NCI-H187 (cell line): Measurements from ENCODE around the gene NDUFAF8.

ENCODE experiments used
- DNase-seq, 2 experiments: peaks; one replicate each; lab custom pipeline; 2025; lab: John Stamatoyannopoulos, UW

Gene NDUFAF8

DNA sequence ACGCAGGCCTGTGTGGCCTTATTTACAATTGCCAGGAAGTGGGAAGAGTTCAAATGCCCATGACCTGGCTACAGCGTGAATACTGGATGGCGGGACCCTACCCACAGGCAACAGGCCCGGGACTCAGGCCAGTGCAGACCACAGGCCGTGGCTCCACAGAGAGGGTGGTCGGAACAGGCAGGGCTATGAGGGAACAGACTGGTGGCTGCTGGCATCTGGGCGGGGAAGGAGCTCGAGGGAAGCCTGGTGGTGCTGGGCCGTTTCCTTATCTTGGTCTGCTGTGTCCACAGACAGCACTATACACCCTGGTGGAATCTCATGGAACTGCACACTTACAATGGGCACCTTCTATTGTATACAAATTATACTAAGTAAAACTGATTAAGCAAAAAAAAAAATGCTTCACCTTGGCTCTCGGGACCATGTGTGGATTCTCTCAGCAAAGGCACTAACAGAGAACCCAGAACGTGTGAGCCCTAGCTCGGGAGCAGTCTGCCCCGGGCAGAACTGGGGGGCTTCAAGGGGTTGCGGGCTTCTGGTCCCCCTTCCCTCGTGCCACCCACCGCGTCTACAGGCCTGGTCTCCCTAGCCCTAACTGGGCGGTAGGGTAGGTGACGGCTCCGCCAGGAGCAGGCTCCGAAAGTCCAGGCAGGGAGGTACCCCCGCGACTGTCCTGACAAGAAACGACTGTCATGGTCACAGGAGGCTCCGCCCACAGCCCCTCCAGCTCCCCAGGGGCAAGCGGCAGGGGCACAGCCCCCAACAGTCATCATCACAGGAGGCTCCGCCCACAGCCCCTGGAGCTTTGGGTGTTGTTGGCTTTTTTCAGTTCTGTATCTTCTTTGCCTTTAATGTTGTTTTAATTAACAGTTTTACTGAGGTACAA, 38.2 kb upstream of the NDUFAF8 start:
- DNase-seq = no peak

DNA sequence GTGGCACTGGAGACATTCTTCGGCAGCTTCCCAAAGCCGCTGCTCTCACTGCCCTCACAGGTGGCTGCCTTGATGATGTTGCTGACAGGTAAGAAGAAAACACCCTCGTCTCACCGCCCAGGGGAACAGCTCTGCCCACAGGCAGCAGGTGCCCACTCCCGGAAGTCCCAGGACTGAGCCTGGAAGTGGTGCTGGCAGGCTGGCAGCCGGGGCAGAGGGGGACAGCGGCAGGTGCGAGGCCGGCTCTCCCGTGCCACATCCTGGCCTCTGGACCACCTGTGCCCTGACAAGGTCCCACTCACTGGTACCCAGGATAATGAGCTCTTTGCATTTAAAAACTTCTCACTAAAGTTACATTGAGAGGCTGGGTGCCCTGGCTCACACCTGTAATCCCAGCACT, 36.8 kb upstream of the NDUFAF8 start:
- no peak for DNase-seq

DNA sequence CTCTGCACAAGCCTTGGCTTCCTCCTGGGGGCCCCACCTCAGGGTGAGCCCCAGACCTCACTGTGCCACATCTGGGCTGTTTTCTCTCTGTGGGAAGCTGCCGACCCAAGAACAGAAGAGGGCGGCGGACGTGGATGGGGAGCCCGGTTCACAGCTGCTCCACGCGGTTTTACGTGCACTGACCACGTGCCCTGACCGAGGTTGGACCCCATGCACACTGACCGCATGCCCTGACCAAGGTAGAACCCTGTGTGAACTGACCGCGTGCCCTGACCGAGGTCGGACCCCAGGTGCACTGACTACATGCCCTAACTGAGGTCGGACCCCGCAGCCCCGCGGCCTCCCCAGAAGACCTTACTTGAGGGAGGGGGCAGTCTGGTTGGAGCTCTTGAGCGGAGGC, 36.0 kb upstream of the NDUFAF8 start:
- no peak for DNase-seq

DNA sequence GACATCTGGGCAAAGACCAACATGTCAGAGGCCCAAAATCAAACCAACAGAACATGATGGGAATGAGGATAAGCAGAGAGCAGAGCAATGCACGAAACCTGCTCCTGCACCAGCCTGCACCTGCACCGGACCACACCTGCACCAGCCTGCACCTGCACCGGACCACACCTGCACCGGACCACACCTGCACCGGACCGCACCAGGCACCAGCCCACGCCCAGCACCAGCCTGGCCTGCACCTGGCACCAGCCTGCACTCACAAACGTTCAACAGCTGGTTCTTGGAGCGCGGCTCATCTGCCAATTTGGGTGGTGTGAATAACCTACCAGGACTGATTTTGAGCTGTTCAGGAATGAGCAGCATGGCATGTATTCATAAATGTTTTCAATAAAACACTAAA, 34.5 kb upstream of the NDUFAF8 start:
- DNase-seq = no peak

DNA sequence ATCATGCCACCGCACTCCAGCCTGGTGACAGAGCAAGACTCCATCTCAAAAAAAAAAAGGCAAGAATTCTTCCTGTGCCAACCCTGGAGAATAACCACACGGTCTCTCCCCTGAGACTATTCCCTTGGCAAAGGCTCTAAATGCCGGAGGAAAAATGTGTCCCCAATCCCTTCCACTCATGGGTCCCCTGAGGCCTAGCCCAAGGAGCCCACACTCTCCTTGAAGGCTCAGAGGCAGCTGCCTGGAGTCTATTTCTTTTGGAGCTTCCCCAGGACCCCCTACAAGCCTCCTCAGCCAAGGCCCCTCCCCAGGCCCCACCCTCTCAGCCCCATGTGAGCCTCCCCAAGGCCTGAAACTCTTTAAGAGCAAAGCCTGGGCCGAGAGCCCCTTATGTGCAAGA, 33.0 kb upstream of the NDUFAF8 start:
- DNase-seq = no peak

DNA sequence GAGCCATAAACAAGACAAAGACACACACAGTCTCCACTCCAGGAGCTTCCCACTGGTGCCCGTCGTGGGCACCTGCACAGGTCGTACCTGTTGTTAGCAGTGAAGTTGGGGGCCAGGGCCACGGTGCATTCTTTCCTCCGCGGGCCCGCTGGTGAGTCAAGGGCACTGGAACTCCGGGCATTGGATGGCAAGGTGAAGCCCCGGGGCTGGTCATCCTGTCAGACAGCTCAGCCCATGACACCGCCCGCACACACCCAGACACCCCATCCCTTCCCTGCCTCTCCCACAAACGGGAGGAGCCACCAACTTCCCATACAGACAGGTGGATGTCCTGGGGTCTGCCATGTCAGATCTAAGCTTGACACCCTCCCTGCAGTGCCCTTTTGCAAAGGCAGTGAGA, 32.5 kb upstream of the NDUFAF8 start:
- DNase-seq = no peak

DNA sequence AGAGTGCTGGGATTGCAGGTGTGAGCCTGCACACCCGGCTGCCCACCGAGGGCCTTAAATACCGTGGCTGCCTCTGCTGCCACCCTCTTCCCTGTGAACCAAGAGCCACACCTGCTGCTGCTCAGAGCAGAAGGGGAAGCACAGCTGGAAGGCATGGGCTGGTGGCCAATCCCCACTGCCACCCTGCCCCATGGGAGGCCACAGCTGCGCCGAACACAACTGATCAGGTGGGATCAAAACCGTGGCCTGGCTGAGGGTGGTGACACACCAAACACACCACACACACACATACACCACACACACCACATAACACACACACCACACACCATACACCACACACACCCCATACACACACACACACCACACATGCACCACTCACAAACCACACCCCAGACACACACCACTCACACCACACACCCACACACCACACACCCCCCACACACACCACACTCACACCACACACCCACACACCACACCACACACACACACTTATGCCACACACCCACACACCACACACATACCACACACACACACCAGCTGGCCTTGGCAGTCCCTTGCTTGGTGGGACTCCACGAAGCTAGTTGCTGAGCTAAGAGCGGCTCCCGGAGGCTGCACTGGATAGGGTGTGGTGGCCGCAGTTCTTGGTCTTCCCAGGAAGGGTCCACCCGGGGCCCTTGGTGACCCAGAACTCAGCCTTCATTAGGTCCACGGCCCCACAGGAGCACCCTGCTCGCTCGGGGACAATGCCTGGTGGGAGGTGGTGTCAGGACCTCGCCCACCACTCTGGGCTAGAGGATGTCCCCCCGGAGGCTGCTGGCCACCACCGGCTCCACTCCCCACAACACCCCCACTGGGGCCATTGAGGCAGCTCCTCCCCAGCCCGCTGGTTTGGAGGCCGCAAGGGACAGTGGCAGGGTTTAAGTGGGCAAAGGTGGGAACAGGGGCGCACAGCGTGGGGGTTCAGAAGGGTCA, 31.2 kb upstream of the NDUFAF8 start:
- no peak for DNase-seq

DNA sequence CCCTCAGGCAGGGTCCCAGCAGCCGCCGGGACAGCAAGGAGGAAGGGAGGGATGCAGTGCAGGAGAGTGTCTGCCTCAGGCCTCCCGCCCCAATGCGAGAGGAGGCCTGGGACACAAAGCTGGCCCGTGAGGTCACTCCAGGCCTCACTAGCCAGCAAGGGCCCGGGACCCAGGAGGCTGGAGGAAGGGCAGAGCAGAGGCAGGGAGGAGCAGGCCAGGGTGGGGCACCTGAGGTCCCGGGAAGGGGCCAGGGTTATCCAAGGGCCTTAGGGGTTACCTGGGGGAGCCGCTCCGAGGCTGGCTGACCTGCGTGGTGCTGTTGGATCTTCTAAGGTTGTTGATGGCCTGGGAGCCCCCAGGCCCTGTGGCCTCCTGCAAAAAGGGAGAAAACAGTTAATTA, 30.5 kb upstream of the NDUFAF8 start:
- no peak for DNase-seq

DNA sequence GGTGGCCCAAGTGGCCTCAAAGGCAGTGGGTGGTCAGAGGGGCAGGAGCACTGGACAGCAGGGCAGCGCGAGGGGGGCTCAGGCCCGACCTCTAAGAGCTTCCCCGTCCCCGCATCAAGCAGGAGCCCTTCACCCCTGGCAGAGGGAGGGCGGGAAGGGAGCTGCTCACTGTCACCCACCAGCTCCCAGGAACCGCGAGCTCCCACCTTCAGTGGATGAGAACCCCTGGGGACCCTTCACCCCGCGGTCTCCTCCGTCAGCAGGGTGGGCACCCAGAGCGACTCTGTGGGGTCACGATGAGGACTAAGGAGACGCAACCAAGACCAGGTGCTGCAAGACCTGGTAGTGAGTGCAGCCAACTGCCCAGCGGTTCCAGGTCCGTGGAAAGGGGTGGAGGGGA, 30.0 kb upstream of the NDUFAF8 start:
- DNase-seq = no peak

DNA sequence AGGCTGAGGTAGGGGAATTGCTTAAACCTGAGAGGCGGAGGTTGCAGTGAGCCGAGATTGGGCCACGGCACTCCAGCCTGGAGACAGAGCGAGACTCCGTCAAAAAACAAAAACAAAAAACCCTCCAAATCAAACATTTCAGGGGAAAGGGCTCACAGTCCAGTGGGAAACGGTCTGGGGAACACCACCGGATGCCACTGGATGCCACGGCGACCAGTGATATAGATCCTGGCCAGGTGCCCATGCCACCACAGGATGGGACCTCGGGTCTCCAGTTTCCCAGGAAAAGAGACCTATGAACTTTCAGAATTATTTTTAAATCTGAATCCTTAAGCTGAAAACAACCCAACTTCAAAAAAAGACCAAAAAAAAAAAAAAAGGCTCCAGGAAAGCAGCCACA, 28.7 kb upstream of the NDUFAF8 start:
- DNase-seq = no peak

DNA sequence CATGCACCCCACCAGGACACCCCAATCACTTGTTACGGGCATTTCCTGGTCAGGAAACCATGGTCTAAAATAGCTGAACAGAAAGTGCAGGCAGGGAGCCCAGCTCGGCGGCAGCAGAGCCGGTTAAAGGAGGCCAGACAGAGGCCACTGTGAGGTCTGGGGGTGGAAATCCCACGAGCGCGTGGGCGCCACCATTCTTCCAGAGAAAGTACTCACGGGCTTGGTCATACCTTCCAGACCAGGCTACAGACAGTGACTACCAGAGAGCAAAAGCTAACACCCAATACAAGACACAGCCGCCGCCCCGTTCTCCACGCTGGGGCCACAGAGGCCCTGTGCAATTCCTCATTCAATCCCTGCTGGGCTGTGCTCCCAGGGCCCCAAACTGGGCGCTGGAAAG, 28.2 kb upstream of the NDUFAF8 start:
- DNase-seq = no peak

DNA sequence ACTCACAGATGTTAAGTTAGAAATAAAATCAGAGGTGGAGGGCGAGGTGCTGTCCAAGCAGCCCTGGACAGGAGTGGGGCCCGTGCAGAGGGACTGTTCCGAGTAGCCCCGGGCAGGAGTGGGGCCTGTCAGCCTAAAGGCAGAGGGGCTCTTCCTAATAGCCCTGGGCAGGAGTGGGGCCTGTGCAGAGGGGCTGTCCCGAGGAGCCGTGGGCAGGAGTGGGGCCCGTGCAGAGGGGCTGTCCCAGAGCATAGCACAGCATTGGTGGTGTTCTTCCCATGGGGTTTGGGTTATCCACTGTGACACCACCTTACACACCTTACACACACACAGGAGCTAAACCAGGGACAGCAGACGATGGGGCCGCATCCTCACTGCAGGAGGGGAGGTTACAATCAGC, 26.8 kb upstream of the NDUFAF8 start:
- no peak for DNase-seq

DNA sequence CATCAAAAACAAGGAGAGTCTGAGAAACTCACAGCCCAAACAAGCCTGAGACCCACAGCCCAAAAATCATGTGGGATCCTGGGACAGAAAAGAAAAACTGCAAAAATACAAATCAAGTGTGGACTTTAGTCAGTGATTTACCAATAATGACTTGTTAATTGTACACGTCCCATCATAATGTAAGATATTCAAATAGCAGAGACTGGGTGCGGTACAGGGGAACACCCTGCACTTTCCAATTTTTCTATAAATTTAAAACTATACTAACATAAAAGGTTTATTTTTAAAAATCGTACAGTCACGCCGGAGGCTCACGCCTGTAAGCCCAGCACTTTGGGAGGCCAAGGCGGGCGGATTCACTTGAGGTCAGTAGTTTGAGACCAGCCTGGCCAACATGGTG, 25.1 kb upstream of the NDUFAF8 start:
- DNase-seq = no peak

DNA sequence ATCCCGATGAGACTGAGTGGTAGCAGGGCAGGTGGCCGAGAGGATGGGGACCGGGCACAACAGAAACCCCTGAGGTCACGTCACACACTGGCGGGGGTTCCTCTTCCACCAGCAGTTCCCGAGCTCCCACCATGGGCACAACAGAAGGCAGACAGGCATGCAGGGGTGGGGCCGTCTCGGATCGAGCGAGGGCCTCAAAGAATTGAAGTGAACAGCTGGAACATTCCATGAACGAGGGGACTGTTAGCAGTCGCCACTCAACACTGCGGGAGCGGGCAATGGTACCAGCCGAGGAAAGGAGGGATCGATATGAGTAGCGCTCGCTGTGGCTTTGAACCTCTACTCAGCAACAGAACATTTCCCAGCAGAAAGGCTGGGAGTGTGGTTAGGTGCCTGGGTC, 21.6 kb upstream of the NDUFAF8 start:
- no peak for DNase-seq

DNA sequence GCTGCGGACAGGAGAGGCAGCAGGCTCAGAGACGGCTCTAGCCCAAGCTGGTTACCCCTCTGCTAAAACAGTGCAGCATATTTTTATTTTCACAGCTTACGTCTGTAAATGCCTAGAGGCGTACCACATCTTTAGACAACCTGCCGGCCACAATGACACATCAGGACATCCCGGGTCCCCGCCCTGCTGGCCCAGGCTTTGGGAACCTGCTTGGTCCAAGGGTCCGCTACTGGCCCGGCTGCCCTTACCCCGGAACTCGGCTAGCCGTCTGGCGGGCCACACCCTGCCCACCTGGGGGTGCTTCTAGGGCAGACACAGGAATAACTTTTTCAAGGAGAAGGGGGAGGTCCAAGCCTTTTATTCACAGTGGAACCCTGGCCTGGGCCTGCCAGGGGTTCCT, 20.7 kb upstream of the NDUFAF8 start:
- no peak for DNase-seq

DNA sequence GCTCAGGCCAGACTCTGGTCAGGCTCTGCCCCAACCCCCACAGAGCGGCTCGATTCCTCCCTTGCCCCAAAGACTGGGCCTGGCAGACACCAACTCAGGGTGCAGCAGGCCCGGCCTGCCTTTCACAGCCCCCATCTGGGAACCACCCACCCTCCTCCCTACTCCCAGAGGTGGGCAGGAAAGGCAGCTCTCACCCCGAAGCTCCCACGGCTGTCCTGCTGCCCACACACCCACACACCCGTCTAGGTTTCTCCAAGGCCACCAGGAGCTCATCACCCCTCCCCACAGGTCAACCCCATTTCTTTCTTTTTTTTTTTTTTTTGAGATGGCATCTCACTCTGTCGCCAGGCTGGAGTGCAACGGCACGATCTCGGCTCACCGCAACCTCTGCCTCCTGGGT, 20.1 kb upstream of the NDUFAF8 start:
- no peak for DNase-seq

DNA sequence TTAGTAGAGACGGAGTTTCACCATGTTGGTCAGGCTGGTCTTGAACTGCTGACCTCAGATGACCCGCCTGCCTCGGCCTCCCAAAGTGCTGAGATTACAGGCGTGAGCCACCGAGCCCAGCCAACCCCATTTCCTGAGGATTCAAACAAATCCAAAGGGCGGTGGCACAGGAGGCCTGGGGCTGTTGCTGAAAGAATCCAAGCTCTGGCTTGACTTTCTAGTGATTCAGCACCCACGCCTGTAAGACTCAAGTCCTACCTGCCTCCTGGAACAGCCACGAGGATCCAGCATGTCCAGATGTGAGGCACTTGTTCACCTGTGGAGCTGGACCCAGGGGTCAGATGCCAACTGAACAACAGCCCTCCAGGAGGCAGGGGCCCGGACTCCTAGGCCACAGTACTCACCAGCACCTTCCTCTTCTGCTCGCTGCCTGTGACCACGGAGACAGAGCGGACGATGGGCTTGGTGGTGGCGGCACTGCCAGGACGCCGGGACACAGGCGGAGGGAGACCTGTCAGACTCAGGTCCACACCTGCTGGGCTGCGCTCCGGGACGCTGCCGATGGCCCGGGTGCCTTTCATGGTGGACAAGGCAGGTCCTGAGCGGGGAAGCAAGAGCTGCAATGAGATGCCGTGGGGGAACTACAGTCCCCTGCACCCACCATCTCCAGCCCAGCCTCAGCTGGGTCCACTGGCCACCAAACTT, 19.5 kb upstream of the NDUFAF8 start:
- DNase-seq = no peak

DNA sequence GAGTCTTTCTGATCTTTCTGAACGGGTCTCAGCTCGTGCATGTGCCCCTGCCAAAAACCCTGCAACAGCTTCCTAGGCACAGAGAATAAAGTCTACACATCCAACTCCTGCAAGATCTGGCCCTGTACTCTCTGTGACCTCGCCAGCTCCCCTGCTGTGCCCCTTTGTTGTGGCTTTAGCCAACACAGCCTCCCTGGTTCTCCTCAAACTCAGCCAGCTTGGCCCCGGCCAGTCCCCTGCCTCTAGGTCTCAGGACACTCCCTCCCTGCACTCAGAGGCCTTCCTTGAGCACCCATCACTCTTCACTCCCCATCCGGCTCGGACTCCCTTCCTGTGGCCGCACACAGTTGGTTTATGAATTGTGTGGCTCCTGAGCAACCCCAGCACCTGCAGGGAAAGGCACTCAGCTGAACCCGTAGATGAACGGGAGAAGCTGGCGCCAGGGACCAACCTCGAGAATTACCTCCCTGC, 17.7 kb upstream of the NDUFAF8 start:
- no peak for DNase-seq

DNA sequence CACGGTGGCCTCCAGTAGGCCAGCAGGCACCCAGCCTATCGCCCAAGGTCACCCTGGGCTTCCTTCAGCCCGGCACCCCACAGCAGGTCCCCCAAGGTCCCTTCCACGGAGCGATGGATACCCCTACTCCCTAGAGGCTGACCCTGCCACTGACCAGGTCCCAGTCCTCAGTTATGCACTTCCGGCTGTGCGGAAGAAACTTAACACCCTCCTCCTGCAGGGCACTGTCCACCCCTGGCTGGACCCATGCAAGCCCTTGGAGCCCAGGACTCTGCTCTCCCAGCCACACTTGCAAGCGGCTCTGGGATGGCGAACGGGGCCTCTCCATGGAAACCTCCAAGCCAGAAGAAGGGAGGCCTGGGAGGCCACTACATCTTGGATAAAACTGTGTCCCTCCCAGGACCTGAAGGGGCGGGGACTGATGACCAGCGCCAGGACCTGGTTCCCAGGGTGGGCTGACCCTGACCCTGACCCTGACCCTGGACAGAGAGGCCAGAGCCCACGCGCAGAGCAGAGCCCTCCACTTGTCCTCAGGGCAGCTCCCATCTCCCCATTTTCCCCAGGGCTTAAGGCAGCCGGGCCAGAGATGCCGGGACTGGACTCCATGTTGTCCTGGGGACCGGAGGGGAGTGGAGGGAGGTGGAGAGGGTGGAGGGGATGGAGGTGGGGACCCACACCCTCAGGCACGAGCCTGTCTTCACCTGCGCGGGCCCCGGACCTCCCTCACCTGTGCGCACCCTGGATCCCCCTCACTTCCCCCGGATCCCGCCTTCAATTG, 17.1 kb upstream of the NDUFAF8 start:
- DNase-seq = no peak

DNA sequence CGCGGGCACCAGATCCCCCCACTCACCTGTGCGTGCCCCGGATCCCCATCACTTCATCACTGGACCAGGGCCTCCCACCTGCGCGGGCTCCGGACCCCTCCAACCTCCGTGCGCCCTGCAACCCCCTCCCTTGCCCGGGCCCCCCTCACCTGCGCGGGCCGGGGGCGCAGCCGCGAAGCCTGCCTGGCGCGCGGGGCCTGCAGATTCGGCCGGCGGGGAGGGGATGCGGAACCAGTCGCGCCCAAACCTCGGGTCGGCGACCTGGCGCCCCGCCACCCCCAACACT, 16.6 kb upstream of the NDUFAF8 start:
- DNase-seq = no peak

DNA sequence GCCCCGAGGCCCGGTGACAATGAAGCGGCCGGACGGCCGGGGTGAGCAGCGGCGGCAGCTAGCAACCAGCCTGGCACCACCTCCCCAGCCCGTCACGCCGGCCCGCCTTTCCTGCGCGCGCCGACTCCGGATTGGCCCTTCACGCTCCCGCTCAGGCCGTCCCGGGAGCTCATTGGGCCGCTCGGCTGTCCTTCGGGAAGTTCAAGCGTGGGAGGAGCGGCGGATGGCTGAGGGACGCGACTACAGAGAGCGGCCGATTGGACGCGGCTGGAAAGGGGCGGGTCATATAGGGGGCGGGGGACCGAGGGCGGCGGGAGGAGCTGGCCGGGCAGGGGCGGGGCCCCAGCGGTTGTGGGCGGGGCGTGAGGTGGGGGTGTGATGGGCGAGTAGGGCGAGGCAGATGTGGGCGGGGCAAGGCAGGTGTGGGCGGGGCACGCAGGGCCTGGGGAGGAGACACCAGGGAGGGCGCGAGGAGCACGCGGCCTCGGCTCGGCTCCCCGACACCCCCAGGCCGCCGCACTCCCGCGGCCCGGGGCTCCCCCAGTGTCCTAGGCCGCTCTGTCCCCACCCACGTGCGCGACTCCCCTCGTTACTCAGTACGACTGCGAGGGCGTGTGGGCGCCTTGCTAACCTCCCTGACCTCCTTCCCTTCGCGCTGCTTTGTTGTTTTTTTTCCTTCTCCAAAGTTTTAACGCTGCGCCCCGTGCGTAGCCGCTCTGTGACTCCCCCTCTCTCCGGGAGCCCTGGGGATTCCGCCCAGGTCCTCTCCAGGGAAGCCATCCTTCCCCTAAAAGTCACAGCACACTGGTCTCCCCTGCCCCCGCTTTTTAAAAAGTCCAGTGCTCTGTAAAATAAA, 16.0 kb upstream of the NDUFAF8 start, which contains the start of gene CEP131:
Gene CEP131 (minus strand): TSS at position 60 of the 856 bp plus-strand sequence. CDS start 2,909 bp downstream, outside the sequence.
- peak; percentile 91 to 97 for DNase-seq
